Kidney epithelial cell (primary cell): ENCODE results near the gene MTFP1. TPM values are rescaled to one million over a fixed set of nuclear protein-coding genes. Genes with fewer than 3 reads are reported as not detected.

Experiments used
- DNase-seq: peaks from one replicate; pipeline ENCODE4 v3.0.0-alpha.2; 2010; ENCODE audit warnings: low read depth
- H3K27me3 ChIP-seq: 2 replicates; pipeline ENCODE4 v1.6.0; 2011; ENCODE audit warnings: low read length; ENCODE audit not compliant: control insufficient read depth, insufficient read depth
- H3K36me3 ChIP-seq: 2 replicates; pipeline ENCODE4 v1.5.1; 2011; ENCODE audit warnings: low read length; ENCODE audit not compliant: control insufficient read depth, insufficient read depth
- H3K4me3 ChIP-seq: 2 replicates; pipeline ENCODE4 v1.5.1; 2011; ENCODE audit warnings: low read depth, mild to moderate bottlenecking, control low read depth, low read length
- CTCF ChIP-seq: IDR thresholded peaks from 2 replicates; pipeline ENCODE4 v1.5.1; 2011; ENCODE audit warnings: mild to moderate bottlenecking, moderate library complexity, low read length, control low read depth, inconsistent platforms; ENCODE audit not compliant: insufficient read depth, poor library complexity, severe bottlenecking
- total RNA-seq: library from RNA; depleted of rRNA; stranded (reverse); fragments of >200 nt; gene quantifications from 2 replicates; pipeline ENCODE4 v1.2.3, GENCODE V29; 2015

Gene MTFP1
- total RNA-seq, 1 donor from 2014 or later = 43.4 TPM

DNA sequence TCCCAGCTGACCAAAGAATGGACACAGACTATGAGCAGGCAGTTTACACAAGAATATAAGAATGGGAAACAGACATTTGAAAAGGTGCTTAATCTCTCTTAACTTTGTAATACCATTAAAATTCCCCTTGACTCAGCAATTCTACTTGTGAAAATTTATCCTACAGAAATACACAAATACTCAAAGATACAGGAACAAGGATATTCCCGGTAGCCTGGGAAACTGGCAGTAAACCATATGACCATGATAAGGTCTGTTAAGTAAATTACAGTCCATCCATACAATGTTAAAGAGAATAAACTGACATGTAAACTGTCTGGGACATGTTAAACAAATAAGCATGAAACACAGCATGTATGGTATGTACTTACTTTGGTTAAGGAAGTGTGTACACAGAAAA is 8.7 kb upstream of the MTFP1 start:
- no peak for DNase-seq
- H3K4me3 ChIP-seq = no peak overlapping the region
- peaks cover 8% of the 10 kb centered on the region for H3K36me3 ChIP-seq
- no peaks in the 10 kb centered on the region for H3K27me3 ChIP-seq
- TF ChIP-seq CTCF = no peak

- no peaks in the 10 kb centered on the region for H3K27me3 ChIP-seq
- peaks cover 7% of the 10 kb centered on the region for H3K36me3 ChIP-seq
- peak; percentile 55 for DNase-seq
- no peak overlapping the region for H3K4me3 ChIP-seq
- TF ChIP-seq CTCF = no peak
Observed at GRCh38 chr22:30420347-30421125, 5.0 kb upstream of the MTFP1 start.

DNA sequence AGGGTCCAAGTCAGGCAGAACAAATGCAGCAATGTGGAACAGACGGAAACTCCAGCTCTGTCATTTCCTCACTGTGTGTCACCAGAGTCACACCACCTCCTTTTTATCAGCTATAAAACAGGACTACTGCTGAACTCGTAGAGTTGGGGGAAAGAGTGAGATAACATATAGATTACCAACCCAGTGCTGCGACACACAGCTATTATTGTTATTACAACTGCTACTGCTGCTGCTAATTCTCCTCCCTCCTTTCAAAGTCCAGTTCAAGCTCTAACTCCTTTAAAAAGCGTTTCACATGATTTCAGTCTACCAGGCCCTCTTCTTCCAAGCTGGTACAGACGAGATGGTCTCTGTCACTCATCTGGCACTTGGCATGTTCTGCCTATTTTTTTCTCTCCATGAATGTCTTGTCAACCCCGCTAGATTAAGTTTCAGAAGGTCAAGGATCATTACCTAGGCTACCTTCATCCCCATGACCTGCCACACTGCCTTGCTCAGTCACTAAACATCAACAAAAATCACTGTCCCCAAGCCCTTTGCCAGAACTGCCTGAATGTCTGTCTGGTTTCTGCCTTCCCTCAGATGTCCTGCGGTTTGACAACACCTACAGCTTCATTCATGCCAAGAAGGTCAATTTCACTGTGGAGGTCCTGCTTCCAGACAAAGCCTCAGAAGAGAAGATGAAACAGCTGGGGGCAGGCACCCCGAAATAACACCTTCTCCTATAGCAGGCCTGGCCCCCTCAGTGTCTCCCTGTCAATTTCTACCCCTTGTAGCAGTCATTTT is 3.7 kb upstream of the MTFP1 start:
- H3K27me3 ChIP-seq = no peaks in the 10 kb centered on the region
- peaks cover 3% of the 10 kb centered on the region for H3K36me3 ChIP-seq
- no peak overlapping the region for H3K4me3 ChIP-seq
- no peak for DNase-seq
- TF ChIP-seq CTCF = no peak

DNA sequence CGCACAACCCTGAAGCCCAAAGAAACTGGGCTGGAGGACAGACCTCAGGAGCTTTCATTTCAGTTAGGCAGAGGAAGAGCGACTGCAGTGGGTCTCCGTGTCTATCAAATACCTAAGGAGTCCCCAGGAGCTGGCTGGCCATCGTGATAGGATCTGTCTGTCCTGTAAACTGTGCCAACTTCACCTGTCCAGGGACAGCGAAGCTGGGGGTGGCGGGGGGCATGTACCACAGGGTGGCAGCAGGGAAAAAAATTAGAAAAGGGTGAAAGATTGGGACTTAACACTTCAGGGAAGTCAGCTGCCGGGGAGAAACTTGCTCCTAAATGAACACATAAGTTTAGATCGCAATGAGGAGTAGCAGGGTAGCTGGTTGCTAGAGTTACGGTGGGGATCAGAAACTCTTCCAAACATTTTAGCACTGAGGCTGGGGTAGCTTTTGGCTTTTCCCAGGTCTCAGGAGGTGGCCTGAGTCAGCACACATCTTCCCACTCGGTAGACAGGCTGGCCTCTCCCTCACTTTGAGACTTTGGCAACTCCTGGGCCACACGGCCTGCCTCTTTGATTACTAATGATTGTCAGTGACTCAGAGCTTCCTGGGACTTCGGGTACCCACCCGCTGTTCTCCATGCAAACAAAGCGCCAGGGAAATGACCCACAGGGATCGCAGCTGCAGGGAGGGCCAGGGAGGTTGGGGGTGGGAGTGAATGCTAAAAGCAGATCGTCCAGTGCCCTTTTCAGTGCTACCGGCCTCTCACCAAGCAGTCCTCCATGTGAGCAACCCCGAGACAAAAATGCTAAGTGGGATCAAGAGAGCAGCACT is 2.9 kb upstream of the MTFP1 start:
- H3K36me3 ChIP-seq = peaks cover 2% of the 10 kb centered on the region
- H3K27me3 ChIP-seq = no peaks in the 10 kb centered on the region
- peak; percentile 86 for DNase-seq
- H3K4me3 ChIP-seq = peak overlapping the region; percentile 43
- TF ChIP-seq CTCF = no peak

GRCh38 chr22:30423301-30423958 is 2.1 kb upstream of the MTFP1 start:
- no peak for TF ChIP-seq CTCF

More at GRCh38 chr22:30423301-30423958, 2.1 kb upstream of the MTFP1 start:
- peak overlapping the region; percentile 43 for H3K4me3 ChIP-seq
- H3K27me3 ChIP-seq = no peaks in the 10 kb centered on the region
- no peak for DNase-seq
- H3K36me3 ChIP-seq = peaks cover 2% of the 10 kb centered on the region
